NCI-H2171 (cell line): ENCODE data around the gene GMEB1.
"Not testable (repeated sequence)": the region's sequence is repeated elsewhere in the genome, so short reads cannot be mapped to it uniquely, and the experiment has no call there.

ENCODE experiments used
- DNase-seq: peaks from one replicate; lab custom pipeline; 2025; lab: John Stamatoyannopoulos, UW

Gene GMEB1

DNA sequence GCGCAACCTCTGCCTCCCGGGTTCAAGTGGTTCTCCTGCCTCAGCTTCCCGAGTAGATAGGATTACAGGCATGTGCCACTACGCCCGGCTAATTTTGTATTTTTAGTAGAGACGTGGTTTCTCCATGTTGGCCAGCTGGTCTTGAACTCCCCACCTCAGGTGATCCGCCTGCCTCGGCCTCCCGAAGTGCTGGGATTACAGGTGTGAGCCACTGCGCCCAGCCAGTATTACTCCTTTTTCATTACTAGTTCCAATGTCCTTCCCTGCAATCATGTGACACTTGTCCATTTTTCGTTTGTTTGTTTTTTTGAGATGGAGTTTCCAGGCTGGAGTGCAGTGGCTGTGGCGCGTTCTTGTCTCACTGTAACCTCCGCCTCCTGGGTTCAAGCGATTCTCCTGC is 4.4 kb downstream of the GMEB1 start:
- not testable (repeated sequence) for DNase-seq

DNA sequence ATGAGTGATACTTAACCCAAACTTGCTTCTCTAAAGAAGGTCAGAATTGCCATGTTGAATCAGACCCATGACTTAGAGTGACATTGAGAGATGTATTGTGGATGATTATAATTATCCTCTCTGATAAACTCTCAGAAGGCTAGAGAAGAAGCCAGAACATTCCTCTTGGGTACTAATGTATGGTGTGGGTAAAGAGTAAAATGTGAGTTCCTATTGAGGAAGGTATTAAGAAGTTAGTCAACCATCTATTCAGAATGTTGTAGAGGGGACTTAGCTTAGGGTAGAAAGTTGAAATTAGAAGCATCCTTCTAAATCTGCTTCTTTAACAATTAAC is 7.3 kb downstream of the GMEB1 start:
- DNase-seq, result no peak

- DNase-seq, result no peak
Observed at GRCh38 chr1:28680151-28680550, 11.6 kb downstream of the GMEB1 start.

DNA sequence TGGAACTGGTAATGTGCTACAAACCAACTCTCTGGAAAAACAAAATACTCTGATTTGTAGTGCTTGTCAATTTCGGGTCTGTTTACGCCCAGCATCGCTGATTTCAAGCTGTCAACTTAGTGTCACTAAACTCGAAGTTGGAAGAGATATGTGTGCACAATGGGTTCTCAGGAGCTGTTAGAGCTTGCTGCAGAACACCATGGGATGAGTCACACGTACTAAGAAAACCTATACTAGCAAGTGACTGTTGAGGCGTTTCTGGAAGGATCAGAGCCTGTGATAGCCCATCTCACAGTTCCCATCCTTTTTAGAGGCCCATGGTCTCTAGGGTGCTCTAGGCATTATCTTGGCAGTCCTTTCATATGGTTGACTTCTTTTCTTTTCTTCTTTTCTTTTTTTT is 14.3 kb downstream of the GMEB1 start:
- no peak for DNase-seq

GRCh38 chr1:28684937-28685336 is 16.4 kb downstream of the GMEB1 start:
- no peak for DNase-seq

DNA sequence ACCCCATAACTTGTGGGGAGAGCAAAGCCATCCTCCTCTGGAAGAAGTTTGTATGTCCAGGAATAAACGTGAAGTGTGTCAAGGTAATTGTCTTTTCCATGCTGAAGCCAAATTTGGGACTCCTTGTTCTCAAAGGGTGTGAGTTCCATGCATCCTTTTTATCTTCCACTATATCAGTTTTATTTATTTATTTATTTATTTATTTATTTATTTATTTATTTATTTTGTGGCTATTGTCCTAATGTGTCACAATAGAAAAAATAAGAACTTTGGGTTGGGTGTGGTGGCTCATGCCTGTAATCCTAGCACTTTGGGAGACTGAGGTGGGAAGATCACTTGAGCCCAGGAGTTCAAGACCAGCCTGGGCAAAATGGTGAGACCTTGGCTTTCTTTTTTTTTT is 23.0 kb downstream of the GMEB1 start:
- not testable (repeated sequence) for DNase-seq

- DNase-seq, result no peak
Observed at GRCh38 chr1:28703629-28704028, 35.0 kb downstream of the GMEB1 start.

DNA sequence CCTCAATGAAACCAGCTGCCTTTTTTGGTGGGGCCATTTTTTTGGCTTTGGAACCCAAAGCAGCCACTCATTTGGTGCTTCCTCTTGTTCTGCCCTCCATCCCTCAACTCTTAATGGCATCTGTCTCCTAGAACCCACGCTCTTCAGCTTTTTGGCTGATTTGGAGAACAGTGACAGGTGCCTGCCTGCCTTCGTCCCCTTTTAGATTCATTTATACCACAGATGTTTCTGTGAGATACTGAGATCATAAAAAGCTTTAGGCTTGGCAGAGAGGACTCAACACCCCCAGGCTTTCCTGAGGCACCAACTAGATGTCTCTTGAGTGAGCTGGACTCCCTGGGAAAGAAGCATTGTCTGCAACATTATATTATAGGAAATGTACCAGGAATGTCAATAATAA is 47.8 kb downstream of the GMEB1 start:
- DNase-seq, result no peak

DNA sequence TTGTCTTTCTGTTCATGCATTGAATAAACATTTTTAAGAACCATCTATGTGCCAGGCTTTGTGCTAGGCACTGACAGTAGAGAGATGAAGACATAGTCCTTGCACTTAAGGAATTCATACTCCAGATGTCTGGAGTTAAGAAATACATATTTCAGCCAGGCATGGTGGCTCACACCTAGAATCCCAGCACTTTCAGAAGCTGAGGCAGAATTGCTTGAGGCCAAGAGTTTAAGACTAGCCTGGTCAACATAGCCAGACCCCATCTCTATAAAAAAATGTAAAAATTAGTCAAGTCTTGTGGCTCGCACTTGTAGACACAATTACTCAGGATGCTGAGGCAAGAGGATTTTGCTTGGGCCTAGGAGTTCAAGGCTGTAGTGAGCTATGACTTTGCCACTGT is 49.6 kb downstream of the GMEB1 start:
- no peak for DNase-seq

DNA sequence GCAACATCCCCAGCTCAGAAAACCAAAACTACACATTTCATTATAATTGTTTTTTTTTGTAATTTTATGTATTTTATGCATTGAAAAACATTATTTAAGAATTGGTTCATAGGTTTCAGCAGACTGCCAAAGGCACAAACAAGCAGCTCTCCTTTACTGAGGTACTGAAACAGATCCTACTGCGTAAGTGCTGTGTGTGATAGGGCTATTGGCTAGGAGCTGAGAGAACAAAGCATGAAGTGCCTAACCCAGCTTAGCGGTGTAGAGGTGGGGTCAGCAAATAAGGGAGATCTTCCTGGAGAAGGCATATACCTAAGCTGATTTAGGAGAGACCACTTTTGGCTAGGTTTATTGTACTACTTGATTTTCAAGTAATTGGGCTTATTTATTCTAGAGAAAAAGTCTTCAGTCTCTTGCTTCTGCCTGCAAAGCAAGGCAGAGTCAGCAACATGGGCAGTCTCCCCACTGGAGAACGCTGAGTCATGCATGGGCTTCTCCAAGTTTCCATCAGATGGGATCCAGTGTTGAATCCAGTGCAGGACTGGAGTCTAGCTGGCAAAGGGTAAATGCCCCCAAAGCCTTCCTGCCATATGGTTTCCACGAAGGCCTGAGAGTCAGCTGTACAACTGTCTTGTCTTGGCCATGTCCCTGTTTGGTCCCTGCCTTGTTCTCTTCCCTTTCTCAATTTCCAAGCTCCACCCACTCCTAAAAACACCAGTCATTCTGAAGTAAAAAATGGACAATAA is 50.2 kb downstream of the GMEB1 start:
- no peak for DNase-seq

GRCh38 chr1:28719332-28719619 is 50.7 kb downstream of the GMEB1 start:
- no peak for DNase-seq

- no peak for DNase-seq
Observed at GRCh38 chr1:28720376-28720775, 51.8 kb downstream of the GMEB1 start.

- not testable (repeated sequence) for DNase-seq
Observed at GRCh38 chr1:28721927-28722326, 53.3 kb downstream of the GMEB1 start.

DNA sequence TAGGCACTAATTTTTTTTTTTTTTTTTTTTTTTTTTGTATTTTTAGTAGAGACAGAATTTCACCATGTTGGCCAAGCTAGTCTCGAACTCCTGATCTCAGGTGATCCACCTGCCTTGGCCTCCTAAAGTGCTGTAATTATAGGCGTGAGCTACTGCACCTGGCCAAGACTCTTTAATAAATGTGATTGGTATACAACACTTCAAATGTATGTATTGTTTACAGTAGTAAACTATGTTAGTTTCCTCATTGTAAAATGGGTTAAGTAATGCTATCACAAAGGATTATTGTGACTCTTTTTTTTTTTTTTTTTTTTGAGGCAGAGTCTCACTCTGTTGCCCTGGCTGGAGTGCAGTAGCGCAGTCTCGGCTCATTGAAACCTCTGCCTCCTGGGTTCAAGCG is 56.8 kb downstream of the GMEB1 start:
- DNase-seq, result not testable (repeated sequence)

- DNase-seq, result no peak
Observed at GRCh38 chr1:28735961-28736449, 67.4 kb downstream of the GMEB1 start.

GRCh38 chr1:28736450-28737306 is 68.1 kb downstream of the GMEB1 start, which contains the start of gene YTHDF2:
YTHDF2 (plus strand) TSS chr1:28736940; CDS start chr1:28737121, 181 bp downstream.
- DNase-seq, result peak; percentile 98

- DNase-seq, result peak; percentile 60
Observed at GRCh38 chr1:28737307-28738132, 68.9 kb downstream of the GMEB1 start.

DNA sequence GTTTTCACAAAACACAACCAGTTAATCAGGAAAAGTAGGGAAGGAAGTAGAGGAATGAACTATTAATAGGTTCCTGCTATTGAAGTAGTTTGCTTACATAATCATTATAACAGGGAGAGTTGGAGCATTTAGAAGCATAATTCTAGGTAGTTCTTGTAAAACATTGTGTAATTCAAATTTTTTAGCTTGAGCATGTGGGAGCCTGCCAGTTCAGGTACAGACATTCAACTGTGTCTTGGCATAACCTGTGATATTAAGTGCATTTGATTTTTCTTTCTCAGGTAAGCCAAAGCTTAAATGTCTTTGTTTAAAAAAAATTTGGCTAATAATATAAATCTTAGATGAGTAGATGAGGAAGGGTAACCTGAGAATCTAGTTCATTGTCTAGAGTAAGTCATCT is 71.5 kb downstream of the GMEB1 start:
- DNase-seq, result no peak

- no peak for DNase-seq
Observed at GRCh38 chr1:28744184-28744583, 75.6 kb downstream of the GMEB1 start.

GRCh38 chr1:28745653-28746173 is 77.1 kb downstream of the GMEB1 start:
- DNase-seq, result no peak

DNA sequence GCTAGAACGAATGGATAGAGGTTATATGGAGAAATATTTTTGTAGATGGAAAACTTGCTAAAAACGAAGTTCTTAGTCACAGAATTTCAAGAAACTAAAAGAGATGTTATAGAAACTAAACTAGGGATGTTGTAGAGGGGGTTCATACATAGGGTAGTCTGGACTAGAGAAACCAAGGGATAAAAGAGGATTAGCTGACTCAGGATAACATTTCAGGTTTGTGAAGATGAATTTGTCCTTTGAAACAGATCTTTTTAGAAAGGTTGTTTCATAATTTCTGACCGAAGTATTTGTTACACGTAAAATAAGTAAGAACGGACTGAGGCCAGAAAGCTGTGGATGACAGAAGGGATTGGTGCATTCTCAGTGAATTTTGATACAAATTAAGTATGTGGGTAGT is 81.7 kb downstream of the GMEB1 start:
- DNase-seq, result no peak

GRCh38 chr1:28750771-28751294 is 82.2 kb downstream of the GMEB1 start:
- not testable (repeated sequence) for DNase-seq
